Lung (tissue), 12 donors: ENCODE measurements around the gene PA2G4. TPM values are rescaled to one million over a fixed set of nuclear protein-coding genes. Genes with fewer than 3 reads are reported as not detected.

Source experiments
- ATAC-seq: fragments of 200-7000 bp; cut with Tn5 transposase; one replicate; pipeline ENCODE4 v1.9.1; 2020; ENCODE audit warnings: moderate number of reproducible peaks; ENCODE audit not compliant: insufficient read depth, low FRiP score
- DNase-seq, 3 donors: peaks; one replicate each; pipeline ENCODE4 v3.0.0-alpha.2; 2013 to 2017
- H3K27ac ChIP-seq, 2 donors: one replicate each; pipeline ENCODE4 v1.5.1; 2013; ENCODE audit warnings: mild to moderate bottlenecking in 2 of 2, moderate library complexity in 2 of 2, control low read depth in 1 of 2, inconsistent platforms in 1 of 2, low read depth in 1 of 2, low read length in 1 of 2
- H3K27me3 ChIP-seq, 3 donors: one replicate each; pipeline ENCODE4 v1.5.1; 2013; ENCODE audit warnings: low read length in 2 of 3; ENCODE audit not compliant: control insufficient read depth in 3 of 3, insufficient read depth in 3 of 3
- H3K36me3 ChIP-seq, 4 donors: one replicate each; pipeline ENCODE4 v1.5.1; 2013; ENCODE audit warnings: low read length in 4 of 4, mild to moderate bottlenecking in 1 of 4, moderate library complexity in 1 of 4; ENCODE audit not compliant: control insufficient read depth in 4 of 4, insufficient read depth in 4 of 4
- H3K4me1 ChIP-seq, 5 donors: one replicate each; pipeline ENCODE4 v1.5.1; 2013; ENCODE audit warnings: low read length in 5 of 5, mild to moderate bottlenecking in 2 of 5, moderate library complexity in 1 of 5; ENCODE audit not compliant: control insufficient read depth in 5 of 5, insufficient read depth in 5 of 5
- H3K4me3 ChIP-seq: one replicate; pipeline ENCODE4 v1.5.1; 2013; ENCODE audit warnings: mild to moderate bottlenecking, control low read depth, moderate library complexity
- H3K9ac ChIP-seq, 2 donors: one replicate each; pipeline ENCODE4 v1.5.1; 2013; ENCODE audit warnings: low read length in 2 of 2, control low read depth in 1 of 2; ENCODE audit not compliant: insufficient read depth in 1 of 2
- H3K9me3 ChIP-seq, 4 donors: one replicate each; pipeline ENCODE4 v1.5.1; 2013; ENCODE audit warnings: low read length in 3 of 4, mild to moderate bottlenecking in 1 of 4, moderate library complexity in 1 of 4; ENCODE audit not compliant: control insufficient read depth in 4 of 4, insufficient read depth in 3 of 4
- WGBS, 2 donors: extraction: QIAGEN DNeasy Blood & Tissue Kit; methylation state at CpG; one replicate each; pipeline ENCODE4 v1.1.7; 2013; 5-methylcytosine and 5-hydroxymethylcytosine counted together
- polyA plus RNA-seq, 2 donors: library from polyadenylated mRNA; stranded (reverse); fragments of 200-250 nt; gene quantifications; one replicate each; pipeline ENCODE4 v1.2.1, GENCODE V29; 2013
- total RNA-seq, 2 donors: library from RNA; depleted of rRNA in 1 of 2; stranded (reverse); fragments of >200 nt in 1 of 2; gene quantifications; one replicate each; pipeline ENCODE4 v1.2.1, GENCODE V29; 2014 to 2021
- TF ChIP-seq, protein P1 (sequence below): IDR thresholded peaks from 2 replicates; pipeline ENCODE4 v1.5.1; 2012; ENCODE audit warnings: mild to moderate bottlenecking; ENCODE audit errors: control extremely low read depth, extremely low read depth
- donor health status: control.
- donor health status: control.
- donor health status: Bipolar disorder and iron deficiency.
- donor health status: healthy.
- donor health status: DM: yes; HTN: yes; CAD: no.

Gene PA2G4
- total and polyA plus RNA-seq, 4 donors = 80.2 to 137 (median 89.4) TPM

DNA sequence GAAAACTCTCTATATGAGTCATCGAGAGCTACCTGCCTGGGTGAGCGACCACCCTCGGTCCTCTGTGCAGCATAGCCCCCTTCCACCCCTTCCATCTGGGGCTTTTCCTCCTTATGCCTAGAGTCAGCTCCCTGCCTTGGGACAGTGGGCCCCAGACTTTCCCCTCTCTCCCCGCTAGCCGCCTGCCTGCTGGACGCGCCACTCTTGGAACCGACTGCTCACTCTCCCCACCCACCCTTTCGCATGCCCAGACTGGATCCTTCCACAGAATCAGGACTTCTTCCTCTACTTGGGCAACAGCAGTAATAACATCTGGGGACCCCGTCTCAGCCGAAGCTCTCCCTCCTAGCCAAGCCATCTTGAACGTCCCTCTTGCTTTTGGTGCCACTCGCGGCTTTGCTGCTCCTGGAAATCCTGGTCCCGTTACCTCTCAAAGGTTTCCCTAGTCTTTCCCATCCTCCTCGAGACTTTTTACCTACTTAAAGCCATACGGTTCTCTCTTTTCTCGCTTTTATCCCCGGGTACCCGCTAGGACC is 24.4 kb downstream of the PA2G4 start:
- Histone ChIP-seq H3K27me3 (no peaks in the 10 kb centered on the region), H3K36me3 (peaks cover 8 to 33% (median 26%) of the 10 kb centered on the region in 4 donors), H3K4me1 (peaks cover 0 to 27% (median 12%) of the 10 kb centered on the region in 5 donors), H3K27ac (peak overlapping the region; percentile 71 to 88), H3K9ac (peak overlapping the region; percentile 50 to 82), H3K9me3 (no peaks in the 10 kb centered on the region), H3K4me3 (peak overlapping the region; percentile 77)
- TF ChIP-seq, protein P1, sequence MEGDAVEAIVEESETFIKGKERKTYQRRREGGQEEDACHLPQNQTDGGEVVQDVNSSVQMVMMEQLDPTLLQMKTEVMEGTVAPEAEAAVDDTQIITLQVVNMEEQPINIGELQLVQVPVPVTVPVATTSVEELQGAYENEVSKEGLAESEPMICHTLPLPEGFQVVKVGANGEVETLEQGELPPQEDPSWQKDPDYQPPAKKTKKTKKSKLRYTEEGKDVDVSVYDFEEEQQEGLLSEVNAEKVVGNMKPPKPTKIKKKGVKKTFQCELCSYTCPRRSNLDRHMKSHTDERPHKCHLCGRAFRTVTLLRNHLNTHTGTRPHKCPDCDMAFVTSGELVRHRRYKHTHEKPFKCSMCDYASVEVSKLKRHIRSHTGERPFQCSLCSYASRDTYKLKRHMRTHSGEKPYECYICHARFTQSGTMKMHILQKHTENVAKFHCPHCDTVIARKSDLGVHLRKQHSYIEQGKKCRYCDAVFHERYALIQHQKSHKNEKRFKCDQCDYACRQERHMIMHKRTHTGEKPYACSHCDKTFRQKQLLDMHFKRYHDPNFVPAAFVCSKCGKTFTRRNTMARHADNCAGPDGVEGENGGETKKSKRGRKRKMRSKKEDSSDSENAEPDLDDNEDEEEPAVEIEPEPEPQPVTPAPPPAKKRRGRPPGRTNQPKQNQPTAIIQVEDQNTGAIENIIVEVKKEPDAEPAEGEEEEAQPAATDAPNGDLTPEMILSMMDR = no peak
- ATAC-seq (no peak), DNase-seq (peak; percentile 50 to 60 (median 60))
- 0% methylated on average over 20 of the region's 20 CpGs for WGBS, 2 donors

DNA sequence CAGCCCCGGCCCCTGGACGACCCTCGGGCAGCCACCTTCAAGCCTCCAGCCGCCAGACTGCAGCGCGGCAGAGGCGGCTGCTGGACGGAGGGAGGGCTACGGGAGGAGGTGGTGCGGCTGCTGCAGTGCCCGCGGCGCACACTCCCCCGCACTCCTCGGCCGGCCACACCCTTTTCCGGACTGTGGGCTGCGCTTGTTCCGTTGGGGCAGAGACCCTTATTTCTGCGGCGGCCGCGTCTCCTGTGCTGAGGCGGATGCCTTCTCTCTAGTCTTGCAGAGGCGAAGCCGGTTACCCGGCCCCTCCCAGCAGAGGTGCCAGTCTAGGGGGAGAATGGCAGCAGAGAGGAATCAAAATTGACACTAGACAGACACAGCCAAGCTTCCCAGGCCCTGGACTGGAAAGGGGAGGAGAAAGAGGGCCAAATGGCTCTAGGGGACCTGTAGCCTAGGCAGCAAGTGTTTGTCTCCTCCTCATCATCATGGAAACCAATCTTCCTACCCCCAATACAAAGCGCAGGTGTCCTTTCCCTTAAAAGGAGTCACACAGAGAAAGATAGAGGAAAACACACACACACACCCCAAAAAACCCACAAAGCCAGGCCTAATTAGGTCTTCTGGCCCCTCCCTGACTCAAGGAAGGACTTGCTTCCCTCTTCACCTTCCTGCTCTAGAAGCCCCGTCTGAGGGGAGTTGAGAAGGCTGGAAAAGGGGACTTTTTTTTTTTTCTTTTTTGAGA is 25.0 kb downstream of the PA2G4 start:
- TF ChIP-seq, protein P1 = no peak
- H3K27me3 ChIP-seq = no peaks in the 10 kb centered on the region
- WGBS, 2 donors = 0 to 2% methylated on average over 29 of the region's 29 CpGs
- peaks cover 14 to 39% (median 32%) of the 10 kb centered on the region in 4 donors for H3K36me3 ChIP-seq
- no peaks in the 10 kb centered on the region for H3K9me3 ChIP-seq
- ATAC-seq (peak; percentile 13), DNase-seq (peak; percentile 67 to 74 (median 68))
- peak overlapping the region; percentile 77 for H3K4me3 ChIP-seq
- H3K4me1 ChIP-seq = peaks cover 0 to 27% (median 12%) of the 10 kb centered on the region in 5 donors
- H3K27ac ChIP-seq = peak overlapping the region; percentile 71 to 88
- H3K9ac ChIP-seq = peak overlapping the region in 1 of 2 donors; percentile 82

DNA sequence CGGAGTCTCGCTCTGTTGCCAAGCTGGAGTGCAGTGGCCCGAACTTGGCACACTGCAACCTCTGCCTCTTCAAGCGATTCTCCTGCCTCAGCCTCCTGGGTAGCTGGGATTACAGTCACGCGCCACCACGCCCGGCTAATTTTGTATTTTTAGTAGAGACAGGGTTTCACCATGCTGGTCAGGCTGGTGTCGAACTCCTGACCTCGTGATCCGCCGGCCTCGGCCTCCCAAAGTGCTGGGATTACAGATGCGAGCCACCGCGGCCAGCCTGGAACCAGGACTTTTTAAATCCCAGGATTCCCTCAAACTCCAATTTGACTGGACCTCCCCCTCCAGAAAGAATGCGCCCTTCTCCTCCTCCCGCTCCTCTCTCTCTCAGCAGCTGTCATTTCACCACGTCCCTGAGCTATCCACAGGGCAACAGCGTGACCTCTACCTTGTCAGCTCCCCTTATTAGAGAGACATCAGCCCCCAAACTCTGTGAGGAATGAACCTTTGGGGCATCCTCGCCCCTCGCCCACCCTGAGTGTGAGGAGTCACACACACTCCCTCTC is 25.7 kb downstream of the PA2G4 start:
- ATAC-seq (no peak), DNase-seq (no peak)
- H3K4me1 ChIP-seq = peaks cover 0 to 27% (median 12%) of the 10 kb centered on the region in 5 donors
- TF ChIP-seq, protein P1 = no peak
- H3K9ac ChIP-seq = no peak overlapping the region
- H3K9me3 ChIP-seq = no peaks in the 10 kb centered on the region
- peaks cover 14 to 41% (median 32%) of the 10 kb centered on the region in 4 donors for H3K36me3 ChIP-seq
- H3K27ac ChIP-seq = peak overlapping the region in 1 of 2 donors; percentile 35
- 60 to 66% methylated on average over 22 of the region's 22 CpGs for WGBS, 2 donors
- H3K27me3 ChIP-seq = no peaks in the 10 kb centered on the region
- H3K4me3 ChIP-seq = no peak overlapping the region
